ENCODE measurements around the gene C1orf198.

C1orf198 gene

GRCh38 chr1:230826166-230826875, 42.0 kb downstream of the C1orf198 start:
- no peaks in the 10 kb centered on the region for H3F3A ChIP-seq (ENCODE audit: low read depth)
- H2AFZ ChIP-seq (ENCODE audit: low read length): no peak overlapping the region
- no peak overlapping the region for H3K4me3 ChIP-seq (ENCODE audit: low read length, poor library complexity, severe bottlenecking)
- no peak overlapping the region for H3K4me2 ChIP-seq (ENCODE audit: low read depth, low read length, poor library complexity, severe bottlenecking)
- no peaks in the 10 kb centered on the region for H3K4me1 ChIP-seq (ENCODE audit: insufficient read depth, low read length, poor library complexity, severe bottlenecking)
- no peaks in the 10 kb centered on the region for H3K9me3 ChIP-seq (ENCODE audit: insufficient read depth, low read depth, low read length)
- H3K36me3 ChIP-seq (ENCODE audit: insufficient read depth, low read length): no peaks in the 10 kb centered on the region
- TF ChIP-seq CTCF (conservative IDR thresholded peaks at IDR 0.05; ENCODE audit: low read length) (no peak), EZH2phosphoT487 (IDR thresholded peaks at IDR 0.05; ENCODE audit: borderline replicate concordance) (no peak)
- H3K9ac ChIP-seq (ENCODE audit: low read depth, low read length, poor library complexity, severe bottlenecking): no peak overlapping the region
- no peaks in the 10 kb centered on the region for H3K9me2 ChIP-seq (replicated peaks; ENCODE audit: low read depth, low read length)
- no peaks in the 10 kb centered on the region for H4K20me1 ChIP-seq (ENCODE audit: insufficient read depth, low read length, poor library complexity, severe bottlenecking)
- H3K27me3 ChIP-seq (ENCODE audit: insufficient read depth, low read length, poor library complexity, severe bottlenecking): no peaks in the 10 kb centered on the region
- no peaks in the 10 kb centered on the region for H3K79me2 ChIP-seq (ENCODE audit: insufficient read depth, low read length)

- TF ChIP-seq CTCF (conservative IDR thresholded peaks at IDR 0.05; ENCODE audit: low read length): no peak
- no peak for TF ChIP-seq EZH2phosphoT487 (IDR thresholded peaks at IDR 0.05; ENCODE audit: borderline replicate concordance)
- H3K79me2 ChIP-seq (ENCODE audit: insufficient read depth, low read length): no peaks in the 10 kb centered on the region
- H3K4me1 ChIP-seq (ENCODE audit: insufficient read depth, low read length, poor library complexity, severe bottlenecking): no peaks in the 10 kb centered on the region
- H3K4me2 ChIP-seq (ENCODE audit: low read depth, low read length, poor library complexity, severe bottlenecking): no peak overlapping the region
- H3F3A ChIP-seq (ENCODE audit: low read depth): no peaks in the 10 kb centered on the region
- H2AFZ ChIP-seq (ENCODE audit: low read length): no peak overlapping the region
- H3K9ac ChIP-seq (ENCODE audit: low read depth, low read length, poor library complexity, severe bottlenecking): no peak overlapping the region
- H3K9me2 ChIP-seq (replicated peaks; ENCODE audit: low read depth, low read length): no peaks in the 10 kb centered on the region
- no peaks in the 10 kb centered on the region for H3K27me3 ChIP-seq (ENCODE audit: insufficient read depth, low read length, poor library complexity, severe bottlenecking)
- H3K9me3 ChIP-seq (ENCODE audit: insufficient read depth, low read depth, low read length): no peaks in the 10 kb centered on the region
- H3K4me3 ChIP-seq (ENCODE audit: low read length, poor library complexity, severe bottlenecking): no peak overlapping the region
- no peaks in the 10 kb centered on the region for H4K20me1 ChIP-seq (ENCODE audit: insufficient read depth, low read length, poor library complexity, severe bottlenecking)
- H3K36me3 ChIP-seq (ENCODE audit: insufficient read depth, low read length): no peaks in the 10 kb centered on the region
Measured at GRCh38 chr1:230825761-230826160, 42.6 kb downstream of the C1orf198 start.

- no peak overlapping the region for H3K4me3 ChIP-seq (ENCODE audit: low read length, poor library complexity, severe bottlenecking)
Measured at GRCh38 chr1:230824919-230825721, 43.2 kb downstream of the C1orf198 start.

More at GRCh38 chr1:230824919-230825721, 43.2 kb downstream of the C1orf198 start:
- Histone ChIP-seq H3K9ac (ENCODE audit: low read depth, low read length, poor library complexity, severe bottlenecking) (no peak overlapping the region), H3F3A (ENCODE audit: low read depth) (no peaks in the 10 kb centered on the region), H3K9me3 (ENCODE audit: insufficient read depth, low read depth, low read length) (no peaks in the 10 kb centered on the region), H2AFZ (ENCODE audit: low read length) (no peak overlapping the region), H3K36me3 (ENCODE audit: insufficient read depth, low read length) (no peaks in the 10 kb centered on the region), H3K27me3 (ENCODE audit: insufficient read depth, low read length, poor library complexity, severe bottlenecking) (no peaks in the 10 kb centered on the region), H3K79me2 (ENCODE audit: insufficient read depth, low read length) (no peaks in the 10 kb centered on the region), H3K9me2 (replicated peaks; ENCODE audit: low read depth, low read length) (no peaks in the 10 kb centered on the region), H3K4me1 (ENCODE audit: insufficient read depth, low read length, poor library complexity, severe bottlenecking) (no peaks in the 10 kb centered on the region), H3K4me2 (ENCODE audit: low read depth, low read length, poor library complexity, severe bottlenecking) (no peak overlapping the region), H4K20me1 (ENCODE audit: insufficient read depth, low read length, poor library complexity, severe bottlenecking) (no peaks in the 10 kb centered on the region)
- TF ChIP-seq CTCF (conservative IDR thresholded peaks at IDR 0.05; ENCODE audit: low read length) (no peak), EZH2phosphoT487 (IDR thresholded peaks at IDR 0.05; ENCODE audit: borderline replicate concordance) (no peak)

Measured in Loucy (cell line).